Nephron progenitor cell (in vitro differentiated cells): ENCODE results near the gene CNTN3.

Experiments used
- DNase-seq: peaks from one replicate; pipeline ENCODE4 v3.0.0; 2021
- H3K27ac Mint-ChIP-seq: 2 replicates; pipeline ENCODE4 v1.8.0; 2021; ENCODE audit warnings: mild to moderate bottlenecking, moderate library complexity, mixed read lengths
- H3K27me3 Mint-ChIP-seq: 2 replicates; pipeline ENCODE4 v1.8.0; 2021; ENCODE audit warnings: mild to moderate bottlenecking, low read depth, mixed read lengths; ENCODE audit not compliant: poor library complexity
- H3K36me3 Mint-ChIP-seq: 2 replicates; pipeline ENCODE4 v1.8.0; 2021; ENCODE audit warnings: low read depth, mixed read lengths
- H3K4me1 Mint-ChIP-seq: 2 replicates; pipeline ENCODE4 v1.8.0; 2021; ENCODE audit warnings: mixed read lengths
- H3K4me3 Mint-ChIP-seq: 2 replicates; pipeline ENCODE4 v1.8.0; 2021; ENCODE audit warnings: mild to moderate bottlenecking, moderate library complexity, mixed read lengths
- H3K9me3 Mint-ChIP-seq: 2 replicates; pipeline ENCODE4 v1.8.0; 2021; ENCODE audit warnings: mild to moderate bottlenecking, moderate library complexity, mixed read lengths
- CTCF ChIP-seq: fragments of 200-600 bp; sonication (generic); IDR thresholded peaks from 2 replicates; pipeline ENCODE4 v1.5.0; 2021; ENCODE audit warnings: antibody characterized with exemption

CNTN3 gene

GRCh38 chr3:74593152-74593551 is 21.3 kb downstream of the CNTN3 start:
- H3K4me1 Mint-ChIP-seq = no peaks in the 10 kb centered on the region
- no peak for DNase-seq
- H3K27ac Mint-ChIP-seq = no peak overlapping the region
- peaks cover 8% of the 10 kb centered on the region for H3K9me3 Mint-ChIP-seq
- peaks cover 3% of the 10 kb centered on the region for H3K27me3 Mint-ChIP-seq
- H3K4me3 Mint-ChIP-seq = no peak overlapping the region
- TF ChIP-seq CTCF = no peak
- no peaks in the 10 kb centered on the region for H3K36me3 Mint-ChIP-seq

- Mint-ChIP-seq H3K4me3 (no peak overlapping the region), H3K27me3 (no peaks in the 10 kb centered on the region), H3K27ac (no peak overlapping the region), H3K4me1 (no peaks in the 10 kb centered on the region), H3K36me3 (no peaks in the 10 kb centered on the region), H3K9me3 (peaks cover 8% of the 10 kb centered on the region)
- TF ChIP-seq CTCF = no peak
- DNase-seq = no peak
Measured at GRCh38 chr3:74592359-74592758, 22.1 kb downstream of the CNTN3 start.

- H3K36me3 Mint-ChIP-seq = no peaks in the 10 kb centered on the region
- no peak overlapping the region for H3K4me3 Mint-ChIP-seq
- H3K27me3 Mint-ChIP-seq = no peaks in the 10 kb centered on the region
- DNase-seq = no peak
- peaks cover 4% of the 10 kb centered on the region for H3K9me3 Mint-ChIP-seq
- H3K4me1 Mint-ChIP-seq = no peaks in the 10 kb centered on the region
- no peak for TF ChIP-seq CTCF
- H3K27ac Mint-ChIP-seq = no peak overlapping the region
Measured at GRCh38 chr3:74591946-74592345, 22.5 kb downstream of the CNTN3 start.

- no peaks in the 10 kb centered on the region for H3K9me3 Mint-ChIP-seq
- TF ChIP-seq CTCF = no peak
- H3K27ac Mint-ChIP-seq = no peak overlapping the region
- H3K27me3 Mint-ChIP-seq = no peaks in the 10 kb centered on the region
- H3K4me1 Mint-ChIP-seq = no peaks in the 10 kb centered on the region
- no peaks in the 10 kb centered on the region for H3K36me3 Mint-ChIP-seq
- no peak overlapping the region for H3K4me3 Mint-ChIP-seq
- no peak for DNase-seq
Measured at GRCh38 chr3:74591342-74591741, 23.1 kb downstream of the CNTN3 start.

GRCh38 chr3:74590620-74591262 is 23.7 kb downstream of the CNTN3 start:
- no peaks in the 10 kb centered on the region for H3K4me1 Mint-ChIP-seq
- no peak overlapping the region for H3K4me3 Mint-ChIP-seq
- no peak overlapping the region for H3K27ac Mint-ChIP-seq
- no peak for TF ChIP-seq CTCF
- DNase-seq = no peak
- no peaks in the 10 kb centered on the region for H3K9me3 Mint-ChIP-seq
- H3K27me3 Mint-ChIP-seq = no peaks in the 10 kb centered on the region
- H3K36me3 Mint-ChIP-seq = no peaks in the 10 kb centered on the region

GRCh38 chr3:74584782-74585181 is 29.7 kb downstream of the CNTN3 start:
- Mint-ChIP-seq H3K4me1 (no peaks in the 10 kb centered on the region), H3K9me3 (no peaks in the 10 kb centered on the region)
- TF ChIP-seq CTCF = no peak

More at GRCh38 chr3:74584782-74585181, 29.7 kb downstream of the CNTN3 start:
- no peak for DNase-seq
- Mint-ChIP-seq H3K4me3 (no peak overlapping the region), H3K27me3 (no peaks in the 10 kb centered on the region), H3K36me3 (no peaks in the 10 kb centered on the region), H3K27ac (no peak overlapping the region)
